H9 (cell line): ENCODE measurements around the gene DIAPH2. TPM values are rescaled to one million over a fixed set of nuclear protein-coding genes. Genes with fewer than 3 reads are reported as not detected.
A peak's percentile ranks its signal among the peaks of the same experiment; 100 is the strongest.

Source experiments
- DNase-seq: peaks from one replicate; pipeline ENCODE4 v3.0.0-alpha.2; 2017
- H2AFZ ChIP-seq: one replicate; pipeline ENCODE4 v1.6.1; 2013; ENCODE audit warnings: mild to moderate bottlenecking, low read length, control low read depth, moderate library complexity
- H2AK5ac ChIP-seq: 2 replicates; pipeline ENCODE4 v1.6.1; 2013; ENCODE audit warnings: low read length, control low read depth, mixed read lengths; ENCODE audit not compliant: insufficient read length
- H2BK120ac ChIP-seq: one replicate; pipeline ENCODE4 v1.6.1; 2013; ENCODE audit warnings: low read depth, mild to moderate bottlenecking, low read length, control low read depth, inconsistent platforms; ENCODE audit not compliant: poor library complexity, severe bottlenecking
- H2BK12ac ChIP-seq: 2 replicates; pipeline ENCODE4 v1.6.1; 2013; ENCODE audit warnings: low read length, control low read depth, mixed read lengths, low read depth; ENCODE audit not compliant: insufficient read length
- H2BK15ac ChIP-seq: 2 replicates; pipeline ENCODE4 v1.6.1; 2013; ENCODE audit warnings: low read depth, low read length, control low read depth
- H2BK20ac ChIP-seq: one replicate; pipeline ENCODE4 v1.6.1; 2013; ENCODE audit warnings: low read depth, mild to moderate bottlenecking, low read length, control low read depth, inconsistent platforms; ENCODE audit not compliant: poor library complexity, severe bottlenecking
- H2BK5ac ChIP-seq: 2 replicates; pipeline ENCODE4 v1.6.1; 2013; ENCODE audit warnings: low read length, control low read depth, mixed read lengths; ENCODE audit not compliant: insufficient read length
- H3K14ac ChIP-seq: 2 replicates; pipeline ENCODE4 v1.6.1; 2013; ENCODE audit warnings: low read length, control low read depth; ENCODE audit not compliant: insufficient read depth
- H3K18ac ChIP-seq: 2 replicates; pipeline ENCODE4 v1.6.1; 2013; ENCODE audit warnings: low read depth, mild to moderate bottlenecking, mixed read lengths, low read length, control low read depth; ENCODE audit not compliant: insufficient read length
- H3K23ac ChIP-seq: 2 replicates; pipeline ENCODE4 v1.6.1; 2013; ENCODE audit warnings: low read length, control low read depth, mixed read lengths, low read depth; ENCODE audit not compliant: insufficient read length
- H3K23me2 ChIP-seq: 2 replicates; pipeline ENCODE4 v1.6.1; 2013; ENCODE audit warnings: low read depth, mild to moderate bottlenecking, mixed read lengths, low read length, control low read depth; ENCODE audit not compliant: insufficient read length, poor library complexity, severe bottlenecking
- H3K27ac ChIP-seq: 2 replicates; pipeline ENCODE4 v1.5.1; 2013; ENCODE audit warnings: low read length, control low read depth, mixed read lengths, low read depth; ENCODE audit not compliant: insufficient read length
- H3K27me3 ChIP-seq: 2 replicates; pipeline ENCODE4 v1.6.1; 2013; ENCODE audit warnings: low read length, control low read depth, inconsistent platforms; ENCODE audit not compliant: insufficient read depth
- H3K4ac ChIP-seq: 2 replicates; pipeline ENCODE4 v1.6.1; 2013; ENCODE audit warnings: low read depth, mild to moderate bottlenecking, control low read depth, inconsistent platforms, low read length, moderate library complexity
- H3K4me1 ChIP-seq: 2 replicates; pipeline ENCODE4 v1.6.1; 2013; ENCODE audit warnings: low read length, control low read depth, inconsistent platforms; ENCODE audit not compliant: insufficient read depth
- H3K4me2 ChIP-seq: 2 replicates; pipeline ENCODE4 v1.6.1; 2013; ENCODE audit warnings: low read length, control low read depth, mixed read lengths; ENCODE audit not compliant: insufficient read length, insufficient read depth
- H3K56ac ChIP-seq: 2 replicates; pipeline ENCODE4 v1.6.1; 2013; ENCODE audit warnings: low read depth, mild to moderate bottlenecking, mixed read lengths, low read length, control low read depth; ENCODE audit not compliant: insufficient read length
- H3K79me1 ChIP-seq: 2 replicates; pipeline ENCODE4 v1.6.1; 2013; ENCODE audit warnings: low read depth, mild to moderate bottlenecking, moderate library complexity, low read length, control low read depth, inconsistent platforms; ENCODE audit not compliant: insufficient read depth, poor library complexity, severe bottlenecking
- H3K79me2 ChIP-seq: 2 replicates; pipeline ENCODE4 v1.6.1; 2013; ENCODE audit warnings: low read length, control low read depth, inconsistent platforms; ENCODE audit not compliant: insufficient read depth
- H3K9ac ChIP-seq: 2 replicates; pipeline ENCODE4 v1.6.1; 2013; ENCODE audit warnings: low read length, control low read depth, mixed read lengths; ENCODE audit not compliant: insufficient read length; ENCODE audit errors: extremely low read depth
- H3K9me3 ChIP-seq: one replicate; pipeline ENCODE4 v1.6.1; 2013; ENCODE audit warnings: low read depth, low read length, inconsistent platforms; ENCODE audit not compliant: control insufficient read depth
- H3T11ph ChIP-seq: one replicate; pipeline ENCODE4 v1.6.1; 2013; ENCODE audit warnings: mild to moderate bottlenecking, low read length, control low read depth, inconsistent platforms
- H4K20me1 ChIP-seq: one replicate; pipeline ENCODE4 v1.6.1; 2013; ENCODE audit not compliant: control insufficient read depth, insufficient read length, insufficient read depth
- H4K5ac ChIP-seq: 2 replicates; pipeline ENCODE4 v1.6.1; 2013; ENCODE audit warnings: low read depth, mild to moderate bottlenecking, mixed read lengths, low read length, control low read depth; ENCODE audit not compliant: insufficient read length
- H4K8ac ChIP-seq: replicated peaks from 2 replicates; pipeline ENCODE4 v1.6.1; 2013; ENCODE audit warnings: low read length, control low read depth, mixed read lengths, low read depth; ENCODE audit not compliant: insufficient read length
- H4K91ac ChIP-seq: 2 replicates; pipeline ENCODE4 v1.6.1; 2013; ENCODE audit warnings: low read depth, mild to moderate bottlenecking, moderate library complexity, mixed read lengths, low read length, control low read depth; ENCODE audit not compliant: insufficient read length
- H3K27ac Mint-ChIP-seq, 3 experiments: 2 replicates in 2 of 3; 3 replicates in 1 of 3; pipeline ENCODE4 v1.8.0; 2020 to 2021; ENCODE audit warnings: mixed read lengths in 3 of 3, mild to moderate bottlenecking in 1 of 3, moderate library complexity in 1 of 3
- H3K27me3 Mint-ChIP-seq: 2 replicates; pipeline ENCODE4 v1.8.0; 2021; ENCODE audit warnings: low read depth, mild to moderate bottlenecking, moderate library complexity, mixed read lengths
- H3K36me3 Mint-ChIP-seq, 3 experiments: 2 replicates in 2 of 3; 3 replicates in 1 of 3; pipeline ENCODE4 v1.8.0; 2020 to 2021; ENCODE audit warnings: low read depth in 3 of 3, mixed read lengths in 3 of 3; ENCODE audit not compliant: insufficient read depth in 1 of 3
- H3K4me1 Mint-ChIP-seq, 2 experiments: 2 replicates each; pipeline ENCODE4 v1.8.0; 2020; ENCODE audit warnings: mixed read lengths in 2 of 2
- H3K4me3 Mint-ChIP-seq, 2 experiments: 2 replicates in 1 of 2; 3 replicates in 1 of 2; pipeline ENCODE4 v1.8.0; 2020 to 2021; ENCODE audit warnings: mild to moderate bottlenecking in 2 of 2, mixed read lengths in 2 of 2, moderate library complexity in 1 of 2
- H3K9me3 Mint-ChIP-seq, 2 experiments: 2 replicates in 1 of 2; 3 replicates in 1 of 2; pipeline ENCODE4 v1.8.0; 2020; ENCODE audit warnings: mild to moderate bottlenecking in 2 of 2, mixed read lengths in 2 of 2, moderate library complexity in 1 of 2
- CTCF ChIP-seq: fragments of 200-600 bp; sonication (generic); conservative IDR thresholded peaks from 3 replicates; pipeline ENCODE4 v1.8.0; 2021; ENCODE audit warnings: antibody characterized with exemption, mild to moderate bottlenecking
- WGBS: extraction: QIAGEN DNeasy Blood & Tissue Kit; methylation state at CpG from one replicate; pipeline ENCODE4 v1.1.7; 2013; ENCODE audit warnings: missing lambda C conversion rate, low lambda C conversion rate, mixed read lengths; ENCODE audit not compliant: insufficient read length; ENCODE audit errors: extremely low coverage; 5-methylcytosine and 5-hydroxymethylcytosine counted together
- total RNA-seq: library from RNA; stranded (reverse); gene quantifications from 2 replicates; pipeline ENCODE4 v1.2.1, GENCODE V29; 2021

DIAPH2 gene
- total RNA-seq, 1 experiment from 2014 or later: 45.4 TPM

- no peak overlapping the region for H3K4ac ChIP-seq
- H3K27ac ChIP-seq: no peak overlapping the region
- H3K4me2 ChIP-seq: no peak overlapping the region
- no peak overlapping the region for H4K5ac ChIP-seq
- no peak for DNase-seq
- no peak overlapping the region for H4K91ac ChIP-seq
- H3K79me1 ChIP-seq: no peaks in the 10 kb centered on the region
- Mint-ChIP-seq H3K36me3 (peaks cover 0 to 7% (median 0%) of the 10 kb centered on the region in 3 experiments; a peak in 1 of 7 replicates), H3K27ac (peak overlapping the region in 1 of 3 experiments; percentile 70; a peak in 1 of 7 replicates), H3K27me3 (no peaks in the 10 kb centered on the region), H3K4me1 (peaks cover 29 to 52% of the 10 kb centered on the region in 2 experiments), H3K9me3 (no peaks in the 10 kb centered on the region), H3K4me3 (no peak overlapping the region)
- no peak overlapping the region for H3K23ac ChIP-seq
- no peak overlapping the region for H2BK15ac ChIP-seq
- no peak overlapping the region for H4K8ac ChIP-seq
- no peaks in the 10 kb centered on the region for H3K23me2 ChIP-seq
- no peaks in the 10 kb centered on the region for H3K9me3 ChIP-seq
- no peak overlapping the region for H2AK5ac ChIP-seq
- no peak overlapping the region for H3K56ac ChIP-seq
- H3K14ac ChIP-seq: no peak overlapping the region
- H3T11ph ChIP-seq: no peak overlapping the region
- no peak overlapping the region for H2BK20ac ChIP-seq
- no peaks in the 10 kb centered on the region for H3K4me1 ChIP-seq
- no peak overlapping the region for H3K9ac ChIP-seq
- no peak overlapping the region for H3K18ac ChIP-seq
- no peak overlapping the region for H2BK5ac ChIP-seq
- no peaks in the 10 kb centered on the region for H4K20me1 ChIP-seq
- H2BK12ac ChIP-seq: no peak overlapping the region
- WGBS: no CpG with 5 or more reads among the region's 2 CpGs
- H3K27me3 ChIP-seq: no peaks in the 10 kb centered on the region
- no peak overlapping the region for H2AFZ ChIP-seq
- TF ChIP-seq CTCF: no peak
- no peaks in the 10 kb centered on the region; the same call in 1 of the 2 replicates for H3K79me2 ChIP-seq
- H2BK120ac ChIP-seq: no peak overlapping the region
These were observed 25.4 kb downstream of the DIAPH2 start for GRCh38 chrX:96710031-96710430.
